ENCODE results near the gene RRBP1. TPM values are rescaled to one million over a fixed set of nuclear protein-coding genes. Genes with fewer than 3 reads are reported as not detected.

The RRBP1 gene
- total and polyA plus RNA-seq, 2 donors (not counting 3 experiments of a cell fraction or from before 2014, with no cell fraction given) = 50.3 to 236 TPM

DNA sequence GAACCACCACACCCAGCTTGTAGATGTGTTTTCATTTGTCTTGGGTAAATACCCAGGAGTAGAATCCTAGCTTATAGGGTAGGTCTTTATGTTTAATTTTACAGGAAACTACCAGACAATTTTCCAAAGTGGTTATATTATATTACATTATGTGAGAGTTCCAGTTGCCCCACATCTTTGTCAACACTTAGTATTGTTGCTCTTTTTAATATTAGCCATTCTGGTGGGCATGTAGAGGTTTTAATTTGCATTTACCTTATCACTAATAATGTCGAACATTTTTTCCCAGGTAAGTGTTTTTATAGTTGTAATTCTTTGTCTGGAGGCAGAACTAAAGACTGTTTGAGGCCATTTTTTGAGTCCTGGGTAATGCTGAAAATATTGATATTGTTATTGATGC, 14.2 kb upstream of the RRBP1 start:
- no peaks in the 10 kb centered on the region for H4K20me1 ChIP-seq (replicated peaks; ENCODE audit: control insufficient read depth, extremely low read depth, insufficient read depth, low read length)
- no peak for FAIRE-seq
- DNase-seq (ENCODE audit: low read depth, low spot score) = no peak
- H3K27me3 ChIP-seq (ENCODE audit: control insufficient read depth in 2 of 2, insufficient read depth in 2 of 2, low read length in 2 of 2) = peaks cover 3 to 5% of the 10 kb centered on the region in 2 experiments
- dilution Hi-C loops (cut with MboI; ENCODE audit: extremely low pct_ligation_motif_present, low sequenced_read_pairs) = no loop called here
- H3K79me2 ChIP-seq (ENCODE audit: control insufficient read depth, insufficient read depth, low read length) = no peaks in the 10 kb centered on the region
- intact Hi-C loops (cut with micrococcal nuclease) = no loop called here
- H3K4me2 ChIP-seq (ENCODE audit: insufficient read depth, low read length) = no peak overlapping the region
- ChIA-PET CTCF (interaction anchor here (0.7 to 1.4 kb wide), 2 partner anchors 14 to 191 kb away, joined by 3 to 4 read pairs; no protein-coding TSS in a partner anchor), POLR2A (no interaction called here)
- no TSS peak for BruUV-seq (replicated peaks)
- H3K9ac ChIP-seq (replicated peaks; ENCODE audit: extremely low read depth, insufficient read depth, low read length) = no peak overlapping the region
- no peak overlapping the region for H3K27ac ChIP-seq (ENCODE audit: insufficient read depth, low read depth, low read length)
- H2AFZ ChIP-seq (ENCODE audit: low read depth, low read length) = no peak overlapping the region
- H3K4me3 ChIP-seq (replicated peaks in 1 of 3; ENCODE audit: insufficient read depth in 1 of 3, low read depth in 1 of 3, low read length in 3 of 3) = no peak overlapping the region
- TF ChIP-seq GATA2 (IDR thresholded peaks at IDR 0.05; ENCODE audit: insufficient read depth, insufficient read length, low read depth, low read length) = no peak
- no peak for TF ChIP-seq FOS (IDR thresholded peaks at IDR 0.05; ENCODE audit: borderline replicate concordance, insufficient read depth, low read length)
- TF ChIP-seq EZH2 (IDR thresholded peaks at IDR 0.05; ENCODE audit: borderline replicate concordance, low read depth, low read length, severe bottlenecking) = no peak
- TF ChIP-seq, protein P1, sequence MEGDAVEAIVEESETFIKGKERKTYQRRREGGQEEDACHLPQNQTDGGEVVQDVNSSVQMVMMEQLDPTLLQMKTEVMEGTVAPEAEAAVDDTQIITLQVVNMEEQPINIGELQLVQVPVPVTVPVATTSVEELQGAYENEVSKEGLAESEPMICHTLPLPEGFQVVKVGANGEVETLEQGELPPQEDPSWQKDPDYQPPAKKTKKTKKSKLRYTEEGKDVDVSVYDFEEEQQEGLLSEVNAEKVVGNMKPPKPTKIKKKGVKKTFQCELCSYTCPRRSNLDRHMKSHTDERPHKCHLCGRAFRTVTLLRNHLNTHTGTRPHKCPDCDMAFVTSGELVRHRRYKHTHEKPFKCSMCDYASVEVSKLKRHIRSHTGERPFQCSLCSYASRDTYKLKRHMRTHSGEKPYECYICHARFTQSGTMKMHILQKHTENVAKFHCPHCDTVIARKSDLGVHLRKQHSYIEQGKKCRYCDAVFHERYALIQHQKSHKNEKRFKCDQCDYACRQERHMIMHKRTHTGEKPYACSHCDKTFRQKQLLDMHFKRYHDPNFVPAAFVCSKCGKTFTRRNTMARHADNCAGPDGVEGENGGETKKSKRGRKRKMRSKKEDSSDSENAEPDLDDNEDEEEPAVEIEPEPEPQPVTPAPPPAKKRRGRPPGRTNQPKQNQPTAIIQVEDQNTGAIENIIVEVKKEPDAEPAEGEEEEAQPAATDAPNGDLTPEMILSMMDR (IDR thresholded peaks at IDR 0.05; ENCODE audit: extremely low read depth in 1 of 2, insufficient read depth in 1 of 2, low read depth in 1 of 2, low read length in 2 of 2) = no peak
- no peak for TF ChIP-seq JUN (IDR thresholded peaks at IDR 0.05; ENCODE audit: borderline replicate concordance, insufficient read depth, insufficient read length, low read depth)
- TF ChIP-seq POLR2A (IDR thresholded peaks at IDR 0.05; ENCODE audit: low read depth, low read length) = no peak
- no peak for TF ChIP-seq POLR2AphosphoS5 (IDR thresholded peaks at IDR 0.05; ENCODE audit: insufficient read depth, low read depth, low read length)
- TF ChIP-seq, protein P2, sequence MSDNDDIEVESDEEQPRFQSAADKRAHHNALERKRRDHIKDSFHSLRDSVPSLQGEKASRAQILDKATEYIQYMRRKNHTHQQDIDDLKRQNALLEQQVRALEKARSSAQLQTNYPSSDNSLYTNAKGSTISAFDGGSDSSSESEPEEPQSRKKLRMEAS (IDR thresholded peaks at IDR 0.05; ENCODE audit: insufficient read depth, insufficient read length) = no peak
- no peak for TF ChIP-seq MYC (IDR thresholded peaks at IDR 0.05; ENCODE audit: low read depth, low read length)
- no peaks in the 10 kb centered on the region for H3K9me3 ChIP-seq (replicated peaks; ENCODE audit: control insufficient read depth, insufficient read depth, low read length)
- no peaks in the 10 kb centered on the region for H3K9me1 ChIP-seq (replicated peaks; ENCODE audit: control insufficient read depth, extremely low read depth, insufficient read depth, low read length)
- no peaks in the 10 kb centered on the region for H3K36me3 ChIP-seq (ENCODE audit: control insufficient read depth in 2 of 2, extremely low read depth in 1 of 2, insufficient read depth in 2 of 2, low read length in 2 of 2)
- H3K4me1 ChIP-seq (ENCODE audit: control insufficient read depth, extremely low read depth, insufficient read depth, low read length) = no peaks in the 10 kb centered on the region
